DMS114 treated with DMSO at 0.1 percent for 48 hours (cell line): ENCODE data around the gene TARS1.
"Not testable (repeated sequence)": the region's sequence is repeated elsewhere in the genome, so short reads cannot be mapped to it uniquely, and the experiment has no call there.

ENCODE experiments used
- DNase-seq: peaks from one replicate; lab custom pipeline; 2025; ENCODE audit not compliant: unreplicated experiment; lab: John Stamatoyannopoulos, UW

The TARS1 gene

GRCh38 chr5:33482335-33482734 lies 41.6 kb downstream of the TARS1 start:
- DNase-seq = no peak

- DNase-seq = no peak
Observed at GRCh38 chr5:33487236-33487635, 46.5 kb downstream of the TARS1 start.

- DNase-seq = no peak
Observed at GRCh38 chr5:33488558-33489355, 48.0 kb downstream of the TARS1 start.

- DNase-seq = no peak
Observed at GRCh38 chr5:33489481-33490067, 48.8 kb downstream of the TARS1 start.

- DNase-seq = no peak
Observed at GRCh38 chr5:33490071-33490665, 49.4 kb downstream of the TARS1 start.

GRCh38 chr5:33491941-33492340 lies 51.2 kb downstream of the TARS1 start:
- DNase-seq = no peak

- DNase-seq = no peak
Observed at GRCh38 chr5:33494466-33494865, 53.7 kb downstream of the TARS1 start.

- DNase-seq = no peak
Observed at GRCh38 chr5:33501260-33501659, 60.5 kb downstream of the TARS1 start.

- no peak for DNase-seq
Observed at GRCh38 chr5:33501899-33502298, 61.1 kb downstream of the TARS1 start.

- DNase-seq = no peak
Observed at GRCh38 chr5:33504570-33504969, 63.8 kb downstream of the TARS1 start.

- DNase-seq = no peak
Observed at GRCh38 chr5:33507426-33507825, 66.7 kb downstream of the TARS1 start.

GRCh38 chr5:33509036-33509435 lies 68.3 kb downstream of the TARS1 start:
- no peak for DNase-seq

- no peak for DNase-seq
Observed at GRCh38 chr5:33513462-33514185, 72.9 kb downstream of the TARS1 start.

- not testable (repeated sequence) for DNase-seq
Observed at GRCh38 chr5:33515366-33515765, 74.6 kb downstream of the TARS1 start.

- no peak for DNase-seq
Observed at GRCh38 chr5:33516421-33516820, 75.7 kb downstream of the TARS1 start.
